ENCODE measurements around the gene UBTD2. TPM values are rescaled to one million over a fixed set of nuclear protein-coding genes. Genes with fewer than 3 reads are reported as not detected.
"Not testable (repeated sequence)": the region's sequence is repeated elsewhere in the genome, so short reads cannot be mapped to it uniquely, and the experiment has no call there.

Gene UBTD2
- 10 to 100 TPM; 21.6 to 38.2 (median 25.2) TPM for total RNA-seq

GRCh38 chr5:172283020-172283861 lies at the start of gene UBTD2:
Gene UBTD2 (minus strand): TSS chr5:172283764. CDS start chr5:172283665, 99 bp downstream.
- H3K27me3 ChIP-seq: no peaks in the 10 kb centered on the region
- peaks cover 0 to 21% (median 0%) of the 10 kb centered on the region in 4 donors for H3K4me1 ChIP-seq
- peak within 1 kb of the TSS; percentile 87 to 99 (median 94) for H3K4me3 ChIP-seq
- peak within 1 kb of the TSS; percentile 80 to 99 (median 88) for H3K27ac ChIP-seq
- H3K9me3 ChIP-seq: no peaks in the 10 kb centered on the region
- H3K36me3 ChIP-seq: no peaks in the 10 kb centered on the region
- DNase-seq: peak; percentile 74 to 92 (median 91)
- no peak for TF ChIP-seq POLR2A (IDR thresholded peaks at IDR 0.05)
- TF ChIP-seq, protein P1, sequence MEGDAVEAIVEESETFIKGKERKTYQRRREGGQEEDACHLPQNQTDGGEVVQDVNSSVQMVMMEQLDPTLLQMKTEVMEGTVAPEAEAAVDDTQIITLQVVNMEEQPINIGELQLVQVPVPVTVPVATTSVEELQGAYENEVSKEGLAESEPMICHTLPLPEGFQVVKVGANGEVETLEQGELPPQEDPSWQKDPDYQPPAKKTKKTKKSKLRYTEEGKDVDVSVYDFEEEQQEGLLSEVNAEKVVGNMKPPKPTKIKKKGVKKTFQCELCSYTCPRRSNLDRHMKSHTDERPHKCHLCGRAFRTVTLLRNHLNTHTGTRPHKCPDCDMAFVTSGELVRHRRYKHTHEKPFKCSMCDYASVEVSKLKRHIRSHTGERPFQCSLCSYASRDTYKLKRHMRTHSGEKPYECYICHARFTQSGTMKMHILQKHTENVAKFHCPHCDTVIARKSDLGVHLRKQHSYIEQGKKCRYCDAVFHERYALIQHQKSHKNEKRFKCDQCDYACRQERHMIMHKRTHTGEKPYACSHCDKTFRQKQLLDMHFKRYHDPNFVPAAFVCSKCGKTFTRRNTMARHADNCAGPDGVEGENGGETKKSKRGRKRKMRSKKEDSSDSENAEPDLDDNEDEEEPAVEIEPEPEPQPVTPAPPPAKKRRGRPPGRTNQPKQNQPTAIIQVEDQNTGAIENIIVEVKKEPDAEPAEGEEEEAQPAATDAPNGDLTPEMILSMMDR (IDR thresholded peaks at IDR 0.05): peak; percentile 20 to 63 (median 53)

DNA sequence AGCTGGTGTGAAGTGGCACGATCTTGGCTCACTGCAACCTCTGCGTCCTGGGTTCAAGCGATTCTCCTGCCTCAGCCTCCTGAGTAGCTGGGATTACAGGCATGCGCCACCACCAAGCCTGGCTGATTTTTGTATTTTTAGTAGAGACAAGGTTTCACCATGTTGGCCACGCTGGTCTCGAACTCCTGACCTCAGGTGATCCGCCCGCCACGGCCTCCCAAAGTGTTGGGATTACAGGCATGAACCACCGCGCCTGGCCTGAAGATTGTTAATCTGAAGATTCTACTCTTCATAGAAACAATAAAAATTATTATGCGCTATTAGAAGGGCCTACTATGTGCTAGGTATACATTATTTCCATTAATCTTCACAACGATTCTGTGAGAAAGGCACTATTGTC lies 43.3 kb upstream of the UBTD2 start:
- not testable (repeated sequence) for H3K36me3 ChIP-seq, H3K27ac ChIP-seq, H3K27me3 ChIP-seq, DNase-seq, H3K4me1 ChIP-seq, H3K4me3 ChIP-seq, H3K9me3 ChIP-seq

GRCh38 chr5:172325452-172325851 lies 41.9 kb upstream of the UBTD2 start:
- Histone ChIP-seq H3K9me3 (no peaks in the 10 kb centered on the region), H3K27me3 (no peaks in the 10 kb centered on the region), H3K27ac (no peak overlapping the region), H3K36me3 (no peaks in the 10 kb centered on the region), H3K4me3 (no peak overlapping the region), H3K4me1 (no peaks in the 10 kb centered on the region)
- TF ChIP-seq, protein P1 (IDR thresholded peaks at IDR 0.05): no peak
- no peak for TF ChIP-seq POLR2A (IDR thresholded peaks at IDR 0.05)
- DNase-seq: no peak

DNA sequence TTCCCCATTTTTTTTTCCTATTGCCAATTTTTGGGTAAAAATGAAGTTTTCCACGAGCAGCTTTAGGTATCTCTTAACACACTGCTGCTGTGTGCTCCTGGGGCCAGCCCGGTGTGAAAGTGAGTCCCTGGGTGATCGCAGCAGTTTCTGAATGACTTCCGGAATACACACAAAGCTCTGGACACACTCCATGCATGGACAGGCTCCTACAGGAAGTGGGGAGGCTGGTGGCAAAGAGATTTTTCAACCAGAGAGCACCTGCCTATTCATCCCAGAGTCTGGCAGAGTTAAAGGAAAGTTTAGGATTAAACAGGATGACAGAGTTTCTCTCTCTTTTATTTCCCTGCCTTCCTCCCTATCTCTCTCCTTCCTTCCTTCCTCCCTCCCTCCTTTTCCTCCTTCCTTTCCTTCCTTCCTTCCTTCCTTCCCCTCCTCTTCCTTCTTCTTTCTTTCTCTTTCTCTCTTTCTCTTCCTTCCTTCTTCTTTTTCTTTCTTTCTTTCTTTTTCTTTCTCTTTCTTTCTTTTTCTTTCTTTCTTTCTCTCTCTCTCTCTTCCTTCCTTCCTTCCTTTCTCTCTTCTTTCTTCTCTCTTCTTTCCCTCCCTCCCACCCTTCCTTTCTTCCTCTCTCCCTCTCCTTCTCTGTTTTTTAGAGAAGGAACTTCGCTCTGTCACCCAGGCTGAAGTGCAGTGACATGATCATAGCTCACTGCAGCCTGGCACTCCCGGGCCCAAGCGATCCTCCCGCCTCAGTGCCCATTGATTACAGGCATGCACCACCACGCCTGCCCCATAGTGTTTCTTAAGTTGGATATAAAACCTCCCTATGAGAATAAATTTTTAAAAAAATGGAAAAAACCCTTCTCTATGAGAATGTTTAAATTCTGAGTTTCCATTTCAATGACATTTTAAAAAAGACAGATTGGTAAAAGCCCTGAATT lies 38.7 kb upstream of the UBTD2 start:
- Histone ChIP-seq H3K4me1 (no peaks in the 10 kb centered on the region), H3K4me3 (no peak overlapping the region), H3K27me3 (no peaks in the 10 kb centered on the region), H3K27ac (no peak overlapping the region), H3K36me3 (no peaks in the 10 kb centered on the region), H3K9me3 (no peaks in the 10 kb centered on the region)
- DNase-seq: no peak
- TF ChIP-seq, protein P1 (IDR thresholded peaks at IDR 0.05): no peak
- no peak for TF ChIP-seq POLR2A (IDR thresholded peaks at IDR 0.05)

GRCh38 chr5:172321593-172321992 lies 38.0 kb upstream of the UBTD2 start:
- DNase-seq: no peak
- H3K4me3 ChIP-seq: no peak overlapping the region
- H3K9me3 ChIP-seq: no peaks in the 10 kb centered on the region
- no peak overlapping the region for H3K27ac ChIP-seq
- H3K4me1 ChIP-seq: no peaks in the 10 kb centered on the region
- H3K27me3 ChIP-seq: no peaks in the 10 kb centered on the region
- TF ChIP-seq, protein P1 (IDR thresholded peaks at IDR 0.05): no peak
- no peak for TF ChIP-seq POLR2A (IDR thresholded peaks at IDR 0.05)
- H3K36me3 ChIP-seq: no peaks in the 10 kb centered on the region
